Upper lobe of right lung (tissue), 1 donor: Measurements from ENCODE around the gene PADI4. TPM values are rescaled to one million over a fixed set of nuclear protein-coding genes. Genes with fewer than 3 reads are reported as not detected.

Source experiments
- ATAC-seq: fragments of 200-7000 bp; cut with Tn5 transposase; one replicate; pipeline ENCODE4 v1.9.1; 2020; ENCODE audit warnings: mild to moderate bottlenecking, moderate library complexity
- DNase-seq: peaks from one replicate; pipeline ENCODE4 v3.0.0-alpha.2; 2020
- H3K27ac ChIP-seq: fragments of 200-600 bp; one replicate; pipeline ENCODE4 v1.8.0; 2022
- H3K27me3 ChIP-seq: fragments of 200-600 bp; one replicate; pipeline ENCODE4 v1.8.0; 2022; ENCODE audit warnings: mild to moderate bottlenecking
- H3K36me3 ChIP-seq: fragments of 200-600 bp; one replicate; pipeline ENCODE4 v1.8.0; 2022
- H3K4me1 ChIP-seq: fragments of 200-600 bp; one replicate; pipeline ENCODE4 v1.8.0; 2022
- H3K4me3 ChIP-seq: fragments of 200-600 bp; one replicate; pipeline ENCODE4 v1.8.0; 2022; ENCODE audit warnings: mild to moderate bottlenecking
- H3K9me3 ChIP-seq: fragments of 200-600 bp; one replicate; pipeline ENCODE4 v1.8.0; 2022
- CTCF ChIP-seq: fragments of 200-600 bp; IDR thresholded peaks from one replicate; pipeline ENCODE4 v1.8.0; 2022; ENCODE audit warnings: antibody characterized with exemption
- intact Hi-C: fragments of 100-400 bp; cut with DNase I; formaldehyde crosslinking; loops from one replicate; pipeline ENCODE4 v1.11.0; 2022
- total RNA-seq: library from RNA; stranded (reverse); fragmentation: NEBNext Ultra II Directional; extraction: Animal tissue kit (Norgen Biotek cat#: 25700); gene quantifications from one replicate; pipeline ENCODE4 v1.2.1, GENCODE V29; 2021
- donor health status: DM: no; HTN: yes; CAD: no; lungs with severe emphysema.

PADI4 gene
- total RNA-seq, 1 donor from 2014 or later, result 2.3 TPM

GRCh38 chr1:17277511-17278159 is 30.4 kb upstream of the PADI4 start:
- Histone ChIP-seq H3K4me3 (no peak overlapping the region), H3K27ac (no peak overlapping the region), H3K36me3 (no peaks in the 10 kb centered on the region), H3K9me3 (no peaks in the 10 kb centered on the region), H3K27me3 (peaks cover 11% of the 10 kb centered on the region), H3K4me1 (peaks cover 3% of the 10 kb centered on the region)
- ATAC-seq (no peak), DNase-seq (peak; percentile 33)
- intact Hi-C loops, result no loop called here
- no peak for TF ChIP-seq CTCF

GRCh38 chr1:17278996-17279830 is 28.8 kb upstream of the PADI4 start:
- intact Hi-C loops, result no loop called here
- no peaks in the 10 kb centered on the region for H3K36me3 ChIP-seq
- ATAC-seq (no peak), DNase-seq (peak; percentile 35)
- H3K27me3 ChIP-seq, result peaks cover 11% of the 10 kb centered on the region
- no peak for TF ChIP-seq CTCF
- H3K9me3 ChIP-seq, result no peaks in the 10 kb centered on the region
- no peak overlapping the region for H3K4me3 ChIP-seq
- H3K27ac ChIP-seq, result no peak overlapping the region
- H3K4me1 ChIP-seq, result peaks cover 3% of the 10 kb centered on the region

- TF ChIP-seq CTCF, result no peak
- intact Hi-C loops, result no loop called here
- H3K4me1 ChIP-seq, result peaks cover 3% of the 10 kb centered on the region
- no peaks in the 10 kb centered on the region for H3K9me3 ChIP-seq
- H3K36me3 ChIP-seq, result no peaks in the 10 kb centered on the region
- DNase-seq (peak; percentile 36), ATAC-seq (no peak)
- H3K27me3 ChIP-seq, result peaks cover 11% of the 10 kb centered on the region
- no peak overlapping the region for H3K4me3 ChIP-seq
- H3K27ac ChIP-seq, result no peak overlapping the region
Observed at GRCh38 chr1:17280436-17280835, 27.6 kb upstream of the PADI4 start.

- DNase-seq, result peak; percentile 18
- intact Hi-C loops, result no loop called here
- TF ChIP-seq CTCF, result no peak
Observed at GRCh38 chr1:17280894-17281293, 27.1 kb upstream of the PADI4 start.

GRCh38 chr1:17281775-17282181 is 26.2 kb upstream of the PADI4 start:
- intact Hi-C loops, result no loop called here

More at GRCh38 chr1:17280894-17281293, 27.1 kb upstream of the PADI4 start:
- no peaks in the 10 kb centered on the region for H3K9me3 ChIP-seq
- H3K36me3 ChIP-seq, result no peaks in the 10 kb centered on the region
- peaks cover 3% of the 10 kb centered on the region for H3K4me1 ChIP-seq
- no peak overlapping the region for H3K4me3 ChIP-seq
- H3K27me3 ChIP-seq, result peaks cover 11% of the 10 kb centered on the region
- ATAC-seq, result no peak
- H3K27ac ChIP-seq, result no peak overlapping the region

More at GRCh38 chr1:17281775-17282181, 26.2 kb upstream of the PADI4 start:
- DNase-seq (peak; percentile 46), ATAC-seq (peak; percentile 64)
- Histone ChIP-seq H3K27ac (no peak overlapping the region), H3K36me3 (no peaks in the 10 kb centered on the region), H3K9me3 (no peaks in the 10 kb centered on the region), H3K4me1 (peaks cover 3% of the 10 kb centered on the region), H3K4me3 (no peak overlapping the region), H3K27me3 (peaks cover 11% of the 10 kb centered on the region)
- no peak for TF ChIP-seq CTCF
